ENCODE data around the gene ALDH9A1.
"Not testable (repeated sequence)": the region's sequence is repeated elsewhere in the genome, so short reads cannot be mapped to it uniquely, and the experiment has no call there.

Gene ALDH9A1

GRCh38 chr1:165659581-165659895 lies 38.8 kb downstream of the ALDH9A1 start:
- no peak overlapping the region for H3K4me3 ChIP-seq (ENCODE audit: low read length)
- no peak overlapping the region for H3K9ac ChIP-seq (ENCODE audit: low read length)
- H3K9me3 ChIP-seq (ENCODE audit: control insufficient read depth, low read length) = no peaks in the 10 kb centered on the region
- no peaks in the 10 kb centered on the region for H3K4me1 ChIP-seq (ENCODE audit: control insufficient read depth, insufficient read depth, low read length)
- peaks cover 7% of the 10 kb centered on the region for H3K36me3 ChIP-seq (ENCODE audit: control insufficient read depth, insufficient read depth, low read length)
- H3K27me3 ChIP-seq (ENCODE audit: control insufficient read depth, insufficient read depth, low read length) = no peaks in the 10 kb centered on the region

DNA sequence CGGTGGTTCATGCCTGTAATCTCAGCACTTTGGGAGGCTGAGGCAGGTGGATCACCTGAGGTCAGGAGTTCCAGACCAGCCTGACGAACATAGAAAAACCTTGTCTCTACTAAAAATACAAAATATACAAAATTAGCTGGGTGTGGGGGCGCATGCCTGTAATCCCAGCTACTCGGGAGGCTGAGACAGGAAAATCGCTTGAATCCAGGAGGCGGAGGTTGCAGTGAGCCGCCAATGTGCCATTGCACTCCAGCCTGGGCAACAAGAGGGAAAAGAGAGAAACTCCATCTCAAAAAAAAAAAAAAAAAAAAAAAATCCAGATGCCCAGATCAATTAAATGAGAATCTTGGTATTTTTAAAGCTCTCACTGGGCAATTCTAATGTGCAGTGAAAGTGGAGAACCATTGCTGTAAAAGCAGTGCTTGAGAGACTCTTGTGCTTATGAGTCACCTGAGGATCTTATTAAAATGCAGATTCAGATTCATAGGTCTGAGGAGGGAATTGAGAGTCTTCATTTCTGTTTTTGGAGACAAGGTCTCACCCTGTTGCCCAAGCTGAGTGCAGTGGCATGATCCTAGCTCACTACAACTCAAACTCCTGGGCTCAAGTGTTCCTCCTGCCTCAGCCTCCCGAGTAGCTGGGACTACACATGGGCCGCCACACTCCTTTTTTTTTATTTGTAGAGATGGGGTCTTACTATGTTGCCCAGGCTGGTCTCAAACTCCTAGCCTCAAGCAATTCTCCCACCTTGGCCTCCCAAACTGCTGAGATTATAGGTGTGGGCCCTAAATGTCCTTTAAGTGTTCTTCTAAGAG lies 39.4 kb downstream of the ALDH9A1 start:
- H3K27me3 ChIP-seq (ENCODE audit: control insufficient read depth, insufficient read depth, low read length); H3K9ac ChIP-seq (ENCODE audit: low read length); H3K4me1 ChIP-seq (ENCODE audit: control insufficient read depth, insufficient read depth, low read length); H3K9me3 ChIP-seq (ENCODE audit: control insufficient read depth, low read length); H3K36me3 ChIP-seq (ENCODE audit: control insufficient read depth, insufficient read depth, low read length); H3K4me3 ChIP-seq (ENCODE audit: low read length): not testable (repeated sequence)

DNA sequence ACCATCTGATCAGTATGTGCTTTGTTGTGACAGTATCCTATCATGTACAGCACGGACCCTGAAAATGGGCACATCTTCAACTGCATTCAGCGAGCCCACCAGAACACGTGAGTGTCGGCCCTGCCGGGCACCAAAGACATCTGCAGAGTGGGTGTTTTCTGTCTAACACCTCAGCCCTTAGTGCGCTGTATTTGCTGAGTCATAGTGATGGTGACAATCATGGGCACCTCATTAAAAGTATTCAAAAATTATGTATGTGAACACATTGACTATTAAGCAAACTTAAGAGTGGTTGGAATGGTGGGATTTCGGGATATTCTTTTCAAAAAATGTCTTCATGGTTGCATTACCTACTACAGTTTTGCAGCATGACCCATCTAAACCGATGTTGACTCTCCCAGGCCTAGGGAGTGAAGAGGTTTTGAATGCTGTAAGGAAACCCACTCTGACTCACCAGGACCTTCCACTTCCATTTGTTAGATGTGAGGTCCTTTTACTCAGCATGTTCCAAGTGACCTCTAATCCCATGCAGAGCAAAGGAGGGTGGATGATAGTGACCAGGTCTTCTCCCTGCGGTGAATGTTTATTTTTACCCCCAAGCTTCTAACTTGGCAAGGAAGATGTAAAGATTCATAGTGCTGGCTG lies 47.3 kb downstream of the ALDH9A1 start:
- no peaks in the 10 kb centered on the region for H3K27me3 ChIP-seq (ENCODE audit: control insufficient read depth, insufficient read depth, low read length)
- no peak overlapping the region for H3K9ac ChIP-seq (ENCODE audit: low read length)
- H3K9me3 ChIP-seq (ENCODE audit: control insufficient read depth, low read length) = no peaks in the 10 kb centered on the region
- H3K4me3 ChIP-seq (ENCODE audit: low read length) = no peak overlapping the region
- peaks cover 25% of the 10 kb centered on the region for H3K36me3 ChIP-seq (ENCODE audit: control insufficient read depth, insufficient read depth, low read length)
- peaks cover 22% of the 10 kb centered on the region for H3K4me1 ChIP-seq (ENCODE audit: control insufficient read depth, insufficient read depth, low read length)

DNA sequence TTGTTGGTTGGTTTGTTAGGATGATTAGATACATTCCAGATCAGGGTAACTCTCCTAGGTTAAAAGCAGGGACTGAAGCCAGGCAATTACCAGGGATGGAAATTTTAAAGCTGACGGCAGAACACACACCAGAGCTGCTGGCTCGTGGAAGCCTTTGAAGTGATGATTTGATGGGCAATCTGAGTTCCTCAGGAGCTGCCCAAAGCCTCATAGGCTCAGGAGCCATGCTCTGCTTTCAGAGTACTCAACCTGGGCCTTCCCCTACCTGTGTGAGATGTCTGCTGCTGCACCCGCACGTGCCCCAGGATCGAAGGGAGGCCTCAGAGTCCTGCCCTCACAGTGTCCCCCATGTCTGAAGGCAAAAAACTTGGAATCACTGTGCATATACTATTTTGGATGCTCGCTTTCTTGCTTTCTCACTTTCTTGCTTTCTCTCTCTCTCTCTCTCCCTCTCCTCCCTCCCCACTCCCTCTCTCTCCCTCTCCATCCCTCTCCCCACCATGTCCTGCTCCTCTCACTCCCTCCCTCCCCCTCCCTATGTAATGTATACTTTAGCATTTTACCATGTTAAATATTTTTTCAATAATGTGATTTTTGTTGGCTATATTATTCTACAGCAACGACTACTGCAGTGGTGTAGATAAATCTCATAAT lies 49.3 kb downstream of the ALDH9A1 start:
- H3K9me3 ChIP-seq (ENCODE audit: control insufficient read depth, low read length) = no peaks in the 10 kb centered on the region
- H3K27me3 ChIP-seq (ENCODE audit: control insufficient read depth, insufficient read depth, low read length) = no peaks in the 10 kb centered on the region
- H3K4me3 ChIP-seq (ENCODE audit: low read length) = no peak overlapping the region
- peaks cover 31% of the 10 kb centered on the region for H3K4me1 ChIP-seq (ENCODE audit: control insufficient read depth, insufficient read depth, low read length)
- H3K9ac ChIP-seq (ENCODE audit: low read length) = no peak overlapping the region
- H3K36me3 ChIP-seq (ENCODE audit: control insufficient read depth, insufficient read depth, low read length) = peaks cover 21% of the 10 kb centered on the region

DNA sequence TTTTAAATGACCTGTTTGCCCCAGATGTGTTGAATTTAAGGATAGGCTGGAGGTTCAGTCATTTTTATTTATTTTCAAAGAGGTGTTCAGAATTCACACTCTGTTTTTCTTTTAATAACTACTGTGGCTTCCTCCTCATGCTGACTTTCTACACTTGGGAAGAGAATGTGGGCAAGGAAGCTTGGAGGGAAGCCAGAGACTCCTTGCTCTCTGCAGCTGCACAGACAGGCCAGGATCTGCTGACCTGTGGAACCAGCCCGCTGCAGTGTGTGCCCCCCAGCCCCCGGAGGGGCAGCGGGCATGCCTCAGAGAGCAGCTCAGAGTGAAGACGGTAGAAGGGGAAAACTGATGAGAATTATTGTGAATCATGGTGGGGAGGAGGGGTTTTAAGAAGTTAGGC lies 50.4 kb downstream of the ALDH9A1 start:
- Histone ChIP-seq H3K4me1 (ENCODE audit: control insufficient read depth, insufficient read depth, low read length) (peaks cover 33% of the 10 kb centered on the region), H3K4me3 (ENCODE audit: low read length) (no peak overlapping the region), H3K27me3 (ENCODE audit: control insufficient read depth, insufficient read depth, low read length) (no peaks in the 10 kb centered on the region), H3K36me3 (ENCODE audit: control insufficient read depth, insufficient read depth, low read length) (peaks cover 16% of the 10 kb centered on the region), H3K9me3 (ENCODE audit: control insufficient read depth, low read length) (no peaks in the 10 kb centered on the region), H3K9ac (ENCODE audit: low read length) (no peak overlapping the region)

- Histone ChIP-seq H3K36me3 (ENCODE audit: control insufficient read depth, insufficient read depth, low read length) (peaks cover 16% of the 10 kb centered on the region), H3K4me1 (ENCODE audit: control insufficient read depth, insufficient read depth, low read length) (peaks cover 33% of the 10 kb centered on the region), H3K9ac (ENCODE audit: low read length) (no peak overlapping the region), H3K9me3 (ENCODE audit: control insufficient read depth, low read length) (no peaks in the 10 kb centered on the region), H3K27me3 (ENCODE audit: control insufficient read depth, insufficient read depth, low read length) (no peaks in the 10 kb centered on the region), H3K4me3 (ENCODE audit: low read length) (no peak overlapping the region)
Observed at GRCh38 chr1:165647517-165647916, 50.8 kb downstream of the ALDH9A1 start.

DNA sequence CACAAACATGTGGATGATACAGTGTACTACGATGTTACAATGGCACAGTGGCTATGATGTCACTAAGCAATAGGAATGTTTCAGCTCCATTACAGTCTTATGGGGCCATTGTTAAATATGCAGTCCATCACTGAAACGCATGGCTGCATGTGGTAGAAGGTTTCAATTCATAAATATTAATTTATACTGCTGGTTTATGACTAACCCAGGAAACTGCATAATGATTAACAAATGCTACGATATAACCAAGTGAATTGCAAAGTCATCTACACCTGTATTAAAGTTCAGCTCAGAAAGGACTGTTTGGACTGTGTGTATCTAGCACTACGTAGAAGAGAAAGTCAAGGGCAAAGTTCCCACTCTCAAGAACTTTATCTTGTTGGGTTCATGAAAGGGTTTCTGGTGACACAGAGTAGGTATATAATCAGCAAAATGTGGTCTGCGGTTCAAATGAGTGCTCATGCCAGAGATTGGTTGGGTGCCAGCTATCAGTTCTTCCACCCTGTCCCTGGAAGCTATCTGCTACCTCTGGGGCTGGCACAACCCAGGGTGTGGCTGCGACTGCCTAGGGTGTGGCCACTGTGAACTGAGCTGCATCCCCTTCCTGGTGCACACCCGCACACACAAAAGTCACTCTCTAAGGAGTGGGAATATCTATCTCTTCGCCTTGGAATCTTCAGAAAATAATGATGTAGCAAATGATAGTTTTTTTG lies 52.6 kb downstream of the ALDH9A1 start:
- Histone ChIP-seq H3K4me3 (ENCODE audit: low read length) (no peak overlapping the region), H3K4me1 (ENCODE audit: control insufficient read depth, insufficient read depth, low read length) (peaks cover 44% of the 10 kb centered on the region), H3K36me3 (ENCODE audit: control insufficient read depth, insufficient read depth, low read length) (peaks cover 8% of the 10 kb centered on the region)

GRCh38 chr1:165644064-165644735 lies 54.2 kb downstream of the ALDH9A1 start:
- H3K4me1 ChIP-seq (ENCODE audit: control insufficient read depth, insufficient read depth, low read length) = peaks cover 55% of the 10 kb centered on the region
- H3K27me3 ChIP-seq (ENCODE audit: control insufficient read depth, insufficient read depth, low read length) = no peaks in the 10 kb centered on the region
- H3K36me3 ChIP-seq (ENCODE audit: control insufficient read depth, insufficient read depth, low read length) = no peaks in the 10 kb centered on the region
- no peak overlapping the region for H3K9ac ChIP-seq (ENCODE audit: low read length)
- no peaks in the 10 kb centered on the region for H3K9me3 ChIP-seq (ENCODE audit: control insufficient read depth, low read length)
- no peak overlapping the region for H3K4me3 ChIP-seq (ENCODE audit: low read length)

More for the DNA sequence above, 52.6 kb downstream of the ALDH9A1 start:
- Histone ChIP-seq H3K27me3 (ENCODE audit: control insufficient read depth, insufficient read depth, low read length) (no peaks in the 10 kb centered on the region), H3K9ac (ENCODE audit: low read length) (no peak overlapping the region), H3K9me3 (ENCODE audit: control insufficient read depth, low read length) (no peaks in the 10 kb centered on the region)

DNA sequence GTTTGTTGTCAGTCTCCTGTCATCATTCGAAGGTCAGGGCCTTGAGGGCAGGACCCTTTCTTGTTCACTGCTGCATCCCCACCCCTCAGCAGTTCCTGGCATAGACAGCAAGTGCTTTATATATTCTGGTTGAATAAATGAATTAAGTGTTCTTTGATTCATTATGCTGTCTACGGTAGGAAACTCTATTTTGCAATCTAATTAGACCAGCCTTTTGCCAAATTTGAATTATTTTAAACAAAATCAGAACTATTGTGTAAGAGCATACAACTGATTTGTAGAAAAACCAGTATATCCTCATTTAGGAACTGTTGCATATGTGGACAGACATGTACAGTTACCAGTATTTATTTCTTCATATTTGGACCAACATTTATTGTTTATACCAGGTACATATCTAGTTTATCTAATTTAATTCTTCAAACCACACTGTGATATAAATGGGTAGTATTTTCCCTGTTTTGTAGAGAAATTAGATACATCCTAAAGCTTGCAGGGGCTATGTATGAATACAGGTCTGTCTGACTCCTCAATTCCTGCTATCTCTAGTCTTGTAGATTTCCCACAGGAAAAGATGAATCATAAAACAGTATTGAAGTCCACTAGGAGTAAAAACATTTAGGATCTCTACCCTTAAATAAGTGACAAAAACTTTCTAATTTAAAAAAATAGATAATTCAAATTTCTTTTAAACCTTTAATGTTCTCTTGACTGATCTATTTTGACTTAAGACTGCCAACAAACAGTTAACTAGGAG lies 57.0 kb downstream of the ALDH9A1 start:
- Histone ChIP-seq H3K4me3 (ENCODE audit: low read length) (no peak overlapping the region), H3K36me3 (ENCODE audit: control insufficient read depth, insufficient read depth, low read length) (peaks cover 4% of the 10 kb centered on the region), H3K4me1 (ENCODE audit: control insufficient read depth, insufficient read depth, low read length) (peaks cover 57% of the 10 kb centered on the region), H3K9ac (ENCODE audit: low read length) (no peak overlapping the region), H3K27me3 (ENCODE audit: control insufficient read depth, insufficient read depth, low read length) (no peaks in the 10 kb centered on the region), H3K9me3 (ENCODE audit: control insufficient read depth, low read length) (no peaks in the 10 kb centered on the region)

DNA sequence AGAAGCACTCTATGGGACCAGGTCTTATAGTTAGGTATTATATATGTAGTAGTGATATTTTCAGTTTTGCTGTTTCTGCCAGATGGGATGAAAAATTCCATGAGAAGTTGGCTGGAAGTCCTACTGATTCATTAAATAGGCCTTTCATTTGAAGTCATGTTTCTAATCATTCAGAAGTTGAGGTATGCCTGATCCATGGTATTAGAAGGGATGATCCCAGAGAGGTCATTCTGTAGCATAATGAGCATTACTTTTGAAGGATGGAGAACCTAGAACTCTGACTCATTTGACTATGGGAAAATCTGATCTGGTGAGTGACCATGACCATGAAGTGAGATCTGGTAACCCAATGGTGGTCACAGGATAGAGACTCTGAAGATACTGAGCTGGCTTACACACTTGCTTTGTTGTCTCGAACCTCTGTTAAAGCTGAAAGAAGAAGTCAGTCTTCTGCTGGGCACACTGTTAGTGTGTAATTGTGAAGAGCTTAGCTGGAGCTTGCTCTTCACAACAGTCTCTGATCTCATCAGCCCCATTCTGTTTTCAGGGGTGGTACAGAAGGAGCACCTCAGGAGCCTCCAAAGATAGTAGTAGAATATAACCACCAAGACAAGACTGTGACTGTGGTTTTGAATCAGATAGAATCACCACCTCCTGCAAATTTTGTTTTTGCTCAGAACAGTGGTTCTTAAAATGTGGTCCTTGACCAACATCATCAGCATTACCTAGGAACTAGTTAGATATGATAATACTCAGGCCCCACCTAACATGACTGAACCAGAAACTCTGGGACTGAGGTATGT lies 58.3 kb downstream of the ALDH9A1 start:
- Histone ChIP-seq H3K9me3 (ENCODE audit: control insufficient read depth, low read length) (no peaks in the 10 kb centered on the region), H3K4me3 (ENCODE audit: low read length) (no peak overlapping the region), H3K4me1 (ENCODE audit: control insufficient read depth, insufficient read depth, low read length) (peaks cover 52% of the 10 kb centered on the region), H3K27me3 (ENCODE audit: control insufficient read depth, insufficient read depth, low read length) (no peaks in the 10 kb centered on the region), H3K9ac (ENCODE audit: low read length) (no peak overlapping the region), H3K36me3 (ENCODE audit: control insufficient read depth, insufficient read depth, low read length) (peaks cover 4% of the 10 kb centered on the region)
